ENCODE results near the gene DISC1. TPM values are rescaled to one million over a fixed set of nuclear protein-coding genes. Genes with fewer than 3 reads are reported as not detected.
"Not testable (repeated sequence)": the region's sequence is repeated elsewhere in the genome, so short reads cannot be mapped to it uniquely, and the experiment has no call there.

Gene DISC1
- total RNA-seq, 2 donors from 2014 or later: 4.0 to 8.8 TPM

DNA sequence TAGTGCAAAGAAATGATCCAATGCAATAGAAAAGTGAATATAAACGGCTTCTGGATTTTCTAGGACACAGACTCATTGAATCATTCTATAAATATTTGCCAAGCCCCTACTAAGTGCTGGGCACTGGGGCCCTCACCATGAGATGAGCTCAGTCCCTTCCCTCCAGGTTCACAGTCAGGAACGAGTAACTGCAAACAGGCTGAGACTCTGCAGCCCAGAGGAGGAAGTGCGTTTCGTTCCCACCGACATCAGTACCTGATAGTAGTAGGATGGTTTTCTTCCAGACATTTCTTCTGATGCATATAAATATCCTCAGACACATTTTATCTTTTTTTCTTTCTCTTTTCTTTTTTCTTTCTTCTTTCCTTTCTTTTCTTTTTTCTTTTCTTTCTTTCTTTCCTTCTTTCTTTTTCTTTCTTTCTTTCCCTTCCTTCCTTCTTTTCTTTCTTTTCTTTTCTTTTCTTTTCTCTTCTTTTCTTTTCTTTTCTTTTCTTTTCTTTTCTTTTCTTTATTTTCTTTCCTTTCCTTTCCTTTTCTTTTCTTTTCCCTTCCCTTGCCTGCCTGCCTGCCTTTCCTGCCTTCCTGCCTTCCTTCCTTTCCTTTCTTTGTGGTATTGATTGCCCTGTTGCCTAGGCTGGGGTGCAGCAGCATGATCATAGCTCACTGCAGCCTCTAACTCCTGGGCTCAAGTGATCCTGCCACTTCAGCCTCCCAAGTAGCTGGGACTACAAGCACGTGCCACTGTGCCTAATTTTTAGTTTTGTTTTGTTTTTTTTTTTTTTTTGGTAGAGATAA lies 135.4 kb downstream of the DISC1 start:
- Mint-ChIP-seq H3K36me3 (no peaks in the 10 kb centered on the region), H3K27ac (no peak overlapping the region), H3K4me1 (ENCODE audit: low read depth in 2 of 2) (no peaks in the 10 kb centered on the region), H3K9me3 (no peaks in the 10 kb centered on the region), H3K4me3 (no peak overlapping the region), H3K27me3 (no peaks in the 10 kb centered on the region)
- DNase-seq (ENCODE audit: low spot score): no peak
- no peak for ATAC-seq

- no peaks in the 10 kb centered on the region for H3K4me1 Mint-ChIP-seq (ENCODE audit: low read depth in 2 of 2)
- no peaks in the 10 kb centered on the region for H3K9me3 Mint-ChIP-seq
- no peak overlapping the region for H3K27ac Mint-ChIP-seq
- H3K36me3 Mint-ChIP-seq: no peaks in the 10 kb centered on the region
- ATAC-seq (no peak), DNase-seq (ENCODE audit: low spot score) (no peak)
- H3K27me3 Mint-ChIP-seq: no peaks in the 10 kb centered on the region
- no peak overlapping the region for H3K4me3 Mint-ChIP-seq
Measured at GRCh38 chr1:231763456-231763855, 136.9 kb downstream of the DISC1 start.

- not testable (repeated sequence) for ATAC-seq; H3K27me3 Mint-ChIP-seq; DNase-seq (ENCODE audit: low spot score); H3K36me3 Mint-ChIP-seq; H3K9me3 Mint-ChIP-seq; H3K4me1 Mint-ChIP-seq (ENCODE audit: low read depth in 2 of 2); H3K27ac Mint-ChIP-seq; H3K4me3 Mint-ChIP-seq
Measured at GRCh38 chr1:231765825-231766224, 139.2 kb downstream of the DISC1 start.

DNA sequence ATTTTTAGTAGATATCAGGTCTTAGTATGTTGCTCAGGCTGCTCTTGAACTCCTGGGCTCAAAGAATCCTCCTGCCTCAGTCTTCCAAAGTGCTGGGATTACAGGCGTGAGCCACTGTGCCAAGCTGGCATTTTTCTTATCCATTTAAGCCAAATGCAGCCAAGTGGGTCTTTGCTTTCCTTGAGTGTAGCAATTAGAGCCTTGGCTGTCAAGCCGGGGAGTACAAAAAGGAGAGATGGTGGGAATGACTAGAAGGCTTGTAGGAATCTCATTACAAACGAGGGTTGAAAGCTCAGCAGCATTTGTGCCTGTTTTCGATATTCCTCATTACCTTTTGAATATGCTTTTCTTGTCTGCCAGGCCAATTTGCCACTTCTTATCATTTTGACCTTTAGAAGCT lies 140.9 kb downstream of the DISC1 start:
- Mint-ChIP-seq H3K36me3 (no peaks in the 10 kb centered on the region), H3K4me3 (no peak overlapping the region), H3K27ac (no peak overlapping the region), H3K9me3 (no peaks in the 10 kb centered on the region), H3K4me1 (ENCODE audit: low read depth in 2 of 2) (no peaks in the 10 kb centered on the region), H3K27me3 (no peaks in the 10 kb centered on the region)
- ATAC-seq (no peak), DNase-seq (ENCODE audit: low spot score) (no peak)

DNA sequence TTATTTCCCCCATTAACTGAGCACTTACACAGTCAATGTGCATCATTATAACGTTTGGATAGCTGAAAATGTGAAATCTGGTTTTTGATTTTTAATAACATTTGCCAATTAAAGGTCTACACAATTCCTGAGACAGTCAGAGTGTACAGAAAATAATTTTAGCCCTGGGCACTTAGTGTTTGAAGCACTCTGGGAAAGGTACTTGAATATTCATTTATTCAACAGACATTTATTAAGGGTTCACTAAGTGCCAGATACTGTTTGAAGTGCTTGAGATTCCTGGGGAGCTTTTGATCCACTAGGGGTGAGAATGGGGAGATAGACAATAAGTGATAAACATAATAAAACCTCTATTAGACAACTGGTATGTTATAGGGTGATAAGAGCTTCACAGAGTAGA lies 141.8 kb downstream of the DISC1 start:
- Mint-ChIP-seq H3K27ac (no peak overlapping the region), H3K4me1 (ENCODE audit: low read depth in 2 of 2) (no peaks in the 10 kb centered on the region), H3K27me3 (no peaks in the 10 kb centered on the region), H3K4me3 (no peak overlapping the region), H3K36me3 (no peaks in the 10 kb centered on the region), H3K9me3 (no peaks in the 10 kb centered on the region)
- no peak for DNase-seq (ENCODE audit: low spot score)
- no peak for ATAC-seq

GRCh38 chr1:231770506-231771175 lies 144.1 kb downstream of the DISC1 start:
- Mint-ChIP-seq H3K9me3 (no peaks in the 10 kb centered on the region), H3K27me3 (no peaks in the 10 kb centered on the region), H3K36me3 (no peaks in the 10 kb centered on the region), H3K27ac (no peak overlapping the region), H3K4me1 (ENCODE audit: low read depth in 2 of 2) (no peaks in the 10 kb centered on the region), H3K4me3 (no peak overlapping the region)
- no peak for DNase-seq (ENCODE audit: low spot score)
- no peak for ATAC-seq

DNA sequence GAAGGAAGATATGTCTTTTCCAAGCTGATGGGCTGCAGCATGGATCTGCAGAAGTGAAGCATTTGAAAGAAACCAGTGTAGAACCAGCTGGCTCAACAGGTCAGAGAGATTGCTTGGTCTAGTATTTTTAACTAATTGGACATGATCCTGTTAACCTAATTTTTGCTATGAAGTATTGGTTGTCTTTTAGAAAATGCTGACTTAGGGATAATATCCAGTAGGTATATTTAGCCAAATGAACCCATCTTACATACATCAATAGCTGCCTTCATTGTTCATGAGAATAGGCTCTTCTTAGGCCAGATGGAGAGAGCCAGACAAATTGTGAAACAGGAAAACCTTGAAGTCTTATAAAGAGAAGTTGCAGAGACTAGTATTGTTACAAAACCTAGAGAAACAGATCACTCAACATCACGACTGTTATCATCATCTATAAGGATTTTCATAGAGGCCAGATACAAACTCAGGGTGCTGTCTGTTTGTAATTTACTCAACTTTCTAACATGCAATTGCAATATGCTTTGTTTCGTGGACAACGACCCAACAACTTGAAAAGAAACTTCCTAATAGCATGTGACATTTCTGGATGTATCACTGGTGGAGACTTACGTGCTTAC lies 148.2 kb downstream of the DISC1 start:
- Mint-ChIP-seq H3K4me1 (ENCODE audit: low read depth in 2 of 2) (no peaks in the 10 kb centered on the region), H3K9me3 (no peaks in the 10 kb centered on the region), H3K4me3 (no peak overlapping the region), H3K27me3 (no peaks in the 10 kb centered on the region), H3K36me3 (no peaks in the 10 kb centered on the region), H3K27ac (no peak overlapping the region)
- ATAC-seq: no peak
- no peak for DNase-seq (ENCODE audit: low spot score)

DNA sequence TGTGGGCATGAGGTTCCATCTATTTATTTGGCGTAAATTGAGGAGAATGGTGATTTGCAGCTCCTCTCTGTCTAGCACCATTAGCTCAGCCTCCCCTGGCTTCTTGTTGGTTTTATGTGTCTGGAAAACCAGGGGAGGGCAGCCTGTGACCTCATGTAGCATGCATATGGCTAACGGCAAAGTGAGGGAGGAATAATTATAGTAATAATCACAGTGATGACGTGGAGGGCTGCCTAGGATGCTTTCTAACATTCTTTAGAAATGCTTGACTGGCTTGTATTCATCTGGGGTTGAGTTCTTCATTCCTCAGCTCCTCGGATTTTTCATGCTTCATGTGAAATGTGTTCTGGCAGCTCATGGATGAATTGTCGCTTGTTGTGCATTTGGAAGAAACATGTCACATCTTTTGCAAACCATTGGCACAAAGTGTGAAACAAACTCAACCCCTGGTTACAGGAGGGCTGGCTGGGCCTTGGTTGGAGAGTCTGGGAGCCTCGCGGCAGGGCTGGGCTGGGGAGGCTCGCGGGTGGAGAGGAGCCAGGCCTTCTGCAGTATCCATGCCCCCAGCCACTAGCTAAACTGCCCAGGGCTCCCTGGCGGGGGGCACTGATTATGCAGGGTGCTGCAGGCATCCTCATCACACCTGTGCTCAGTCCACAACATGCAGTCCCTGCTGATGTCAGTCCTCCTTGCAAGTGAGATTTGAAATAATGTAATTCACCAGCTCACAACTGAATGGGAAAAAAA lies 149.6 kb downstream of the DISC1 start:
- Mint-ChIP-seq H3K36me3 (no peaks in the 10 kb centered on the region), H3K27ac (no peak overlapping the region), H3K9me3 (no peaks in the 10 kb centered on the region), H3K27me3 (no peaks in the 10 kb centered on the region), H3K4me3 (no peak overlapping the region), H3K4me1 (ENCODE audit: low read depth in 2 of 2) (no peaks in the 10 kb centered on the region)
- no peak for DNase-seq (ENCODE audit: low spot score)
- no peak for ATAC-seq

DNA sequence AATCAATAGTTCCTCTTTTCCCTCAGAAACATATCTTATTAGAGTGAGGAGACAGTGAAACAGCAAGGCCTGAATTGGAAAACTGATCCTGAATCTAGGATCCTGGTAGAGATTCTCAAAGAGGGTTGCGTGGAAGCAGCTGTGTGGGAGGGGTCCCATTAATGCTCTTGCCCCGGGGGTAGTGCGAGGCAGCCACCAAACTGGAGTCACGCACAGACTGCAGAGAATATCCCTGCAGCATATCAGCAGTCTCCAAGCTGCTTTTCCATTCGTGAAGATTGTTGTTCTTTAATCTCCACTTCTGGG lies 150.1 kb downstream of the DISC1 start:
- Mint-ChIP-seq H3K27ac (no peak overlapping the region), H3K36me3 (no peaks in the 10 kb centered on the region), H3K4me1 (ENCODE audit: low read depth in 2 of 2) (no peaks in the 10 kb centered on the region), H3K27me3 (no peaks in the 10 kb centered on the region), H3K9me3 (no peaks in the 10 kb centered on the region), H3K4me3 (no peak overlapping the region)
- ATAC-seq (no peak), DNase-seq (ENCODE audit: low spot score) (no peak)

- DNase-seq (ENCODE audit: low spot score): no peak
- Mint-ChIP-seq H3K36me3 (no peaks in the 10 kb centered on the region), H3K27ac (no peak overlapping the region), H3K27me3 (no peaks in the 10 kb centered on the region), H3K9me3 (no peaks in the 10 kb centered on the region), H3K4me3 (no peak overlapping the region), H3K4me1 (ENCODE audit: low read depth in 2 of 2) (no peaks in the 10 kb centered on the region)
- no peak for ATAC-seq
Measured at GRCh38 chr1:231778009-231778719, 151.6 kb downstream of the DISC1 start.

GRCh38 chr1:231779081-231779480 lies 152.5 kb downstream of the DISC1 start:
- H3K4me3 Mint-ChIP-seq: no peak overlapping the region
- no peak for ATAC-seq

DNA sequence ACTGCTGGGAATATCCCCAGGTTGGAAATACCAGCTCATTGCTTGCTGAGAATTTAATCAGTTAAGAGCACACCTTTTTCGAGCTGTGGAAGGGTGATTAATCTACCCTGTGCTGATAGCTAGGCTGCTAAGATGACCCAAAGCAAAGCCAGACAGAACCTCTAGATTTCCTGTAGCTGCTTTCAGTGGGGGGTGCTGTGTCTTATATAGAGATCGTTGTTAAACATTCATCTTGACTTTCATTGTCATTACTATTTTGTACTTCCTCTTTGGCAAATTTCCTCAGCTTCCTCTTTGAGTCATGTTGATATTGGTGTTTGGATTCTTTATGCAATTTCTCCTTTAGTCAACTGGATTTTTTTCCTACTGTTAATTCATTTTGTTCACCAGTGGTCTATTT lies 155.3 kb downstream of the DISC1 start:
- Mint-ChIP-seq H3K9me3 (no peaks in the 10 kb centered on the region), H3K27me3 (no peaks in the 10 kb centered on the region), H3K27ac (no peak overlapping the region), H3K36me3 (no peaks in the 10 kb centered on the region), H3K4me3 (no peak overlapping the region), H3K4me1 (ENCODE audit: low read depth in 2 of 2) (no peaks in the 10 kb centered on the region)
- no peak for ATAC-seq
- no peak for DNase-seq (ENCODE audit: low spot score)

More at GRCh38 chr1:231779081-231779480, 152.5 kb downstream of the DISC1 start:
- Mint-ChIP-seq H3K4me1 (ENCODE audit: low read depth in 2 of 2) (no peaks in the 10 kb centered on the region), H3K36me3 (no peaks in the 10 kb centered on the region), H3K27ac (no peak overlapping the region), H3K9me3 (no peaks in the 10 kb centered on the region), H3K27me3 (no peaks in the 10 kb centered on the region)
- DNase-seq (ENCODE audit: low spot score): no peak

- H3K4me1 Mint-ChIP-seq (ENCODE audit: low read depth in 2 of 2); H3K36me3 Mint-ChIP-seq; H3K27me3 Mint-ChIP-seq; H3K27ac Mint-ChIP-seq; H3K9me3 Mint-ChIP-seq; ATAC-seq; DNase-seq (ENCODE audit: low spot score); H3K4me3 Mint-ChIP-seq: not testable (repeated sequence)
Measured at GRCh38 chr1:231785073-231785472, 158.5 kb downstream of the DISC1 start.

Measured in natural killer cell treated with Interleukin-12 subunit alpha and Interleukin-12 subunit beta and Interleukin-15 and Interleukin-18, amount 100 ng/mL, for 72 hours (primary cell).